ACHN (cell line): Measurements from ENCODE around the gene WDFY4.

Experiments
- DNase-seq: peaks from one replicate; pipeline ENCODE4 v3.0.0-alpha.2; 2015
- in situ Hi-C: cut with HindIII; loops from 2 replicates; pipeline ENCODE4 v1.10.0; 2017; ENCODE audit warnings: low sequenced_read_pairs, low pct_ligation_motif_present, low pct_unique_long_range_greater_than_20kb

The WDFY4 gene

DNA sequence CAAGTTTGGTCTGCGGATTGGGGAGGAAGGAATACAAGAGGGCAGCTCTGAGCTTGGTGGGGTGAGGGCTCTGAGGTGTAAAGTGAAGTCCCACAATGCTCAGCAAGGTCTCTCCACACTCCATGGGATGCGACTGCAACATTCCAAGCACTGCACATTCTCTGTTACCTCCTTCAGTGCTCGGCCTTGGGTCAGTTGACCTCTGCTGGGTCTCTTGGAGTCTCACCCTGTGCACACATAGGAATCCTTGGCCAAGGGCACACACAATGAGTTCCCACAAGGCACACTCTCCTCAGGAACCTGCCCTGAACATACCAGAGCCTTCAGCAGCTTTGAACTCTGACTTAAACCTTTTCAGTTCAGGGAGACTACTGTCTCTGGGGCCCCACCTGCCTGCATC, 2.4 kb upstream of the WDFY4 start:
- in situ Hi-C loops, result no loop called here

DNA sequence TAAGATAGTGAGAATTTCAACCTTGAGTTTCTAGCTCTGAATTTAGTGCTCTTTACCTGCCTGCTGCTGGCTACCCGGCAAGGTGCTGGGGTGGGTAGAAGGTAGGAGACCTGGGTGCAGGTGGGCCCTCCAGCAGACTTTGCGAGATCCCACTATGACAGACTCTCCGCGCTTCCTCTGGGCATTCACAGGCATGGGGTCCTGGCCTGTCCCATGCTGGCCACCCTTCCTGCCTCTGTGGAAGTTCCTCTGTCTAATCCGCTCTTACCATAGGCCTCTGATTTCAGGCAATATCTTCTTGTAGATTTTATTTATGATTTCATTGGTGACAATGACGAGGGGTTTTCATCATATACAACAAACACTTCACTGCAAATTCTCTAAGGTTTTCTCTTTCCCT, 1.2 kb upstream of the WDFY4 start:
- no peak for DNase-seq
- in situ Hi-C loops, result no loop called here

More for the DNA sequence above, 2.4 kb upstream of the WDFY4 start:
- no peak for DNase-seq

DNA sequence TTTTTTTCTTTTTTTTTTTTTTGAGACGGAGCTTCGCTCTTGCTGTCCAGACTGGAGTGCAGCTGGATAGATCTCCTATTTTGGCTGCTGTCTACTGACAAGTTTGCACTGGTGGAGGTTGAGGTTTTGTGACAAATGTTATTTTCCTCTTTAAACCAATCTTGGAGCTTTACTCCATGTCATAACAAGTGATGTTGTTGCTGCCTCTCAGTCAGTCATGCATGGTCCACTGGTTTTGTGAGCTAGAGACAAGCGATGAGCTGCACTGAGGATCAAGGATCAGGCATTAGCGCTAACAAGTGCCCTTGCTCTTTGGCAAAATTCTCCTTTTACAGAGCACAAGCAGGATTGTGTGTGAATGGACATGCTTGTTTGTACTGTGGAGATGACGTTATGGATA, 805 bp upstream of the WDFY4 start:
- DNase-seq, result no peak
- in situ Hi-C loops, result no loop called here

DNA sequence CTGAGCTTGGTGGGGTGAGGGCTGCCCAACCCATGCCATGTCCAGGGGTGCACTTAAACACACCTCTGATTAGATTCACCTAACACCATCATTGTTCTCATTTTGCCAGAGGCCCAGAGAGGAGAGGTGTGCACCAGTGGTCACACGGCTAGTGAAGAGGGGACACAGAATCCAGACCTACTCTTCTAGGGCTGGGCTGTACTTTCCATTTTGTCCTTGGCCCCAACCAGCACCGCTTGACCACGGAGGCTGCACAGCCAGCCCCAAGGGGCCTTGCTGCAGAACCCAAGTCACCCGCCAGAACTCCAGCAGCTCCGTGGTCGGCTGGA, 246 bp upstream of the WDFY4 start:
- in situ Hi-C loops, result no loop called here

DNA sequence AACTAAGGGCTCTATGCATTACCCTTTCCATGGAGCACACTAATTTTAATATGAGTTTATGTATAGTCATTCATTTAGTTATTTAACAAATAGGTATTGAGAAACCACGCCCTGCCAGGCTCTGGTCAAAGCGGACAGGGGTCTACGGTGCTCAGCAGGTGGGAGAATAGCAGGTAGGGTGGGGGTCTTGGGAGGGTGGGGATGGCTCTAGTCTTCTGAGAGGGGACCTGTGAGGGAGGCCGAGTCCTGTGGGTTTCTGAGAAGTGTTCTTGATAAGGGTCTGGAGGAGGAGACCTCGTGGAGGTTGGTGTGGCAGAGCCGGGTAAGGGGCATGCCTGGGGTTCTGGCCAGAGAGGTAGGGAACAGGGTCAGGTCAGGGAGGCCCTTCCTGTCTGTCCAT, 1.1 kb downstream of the WDFY4 start:
- in situ Hi-C loops, result no loop called here
- DNase-seq, result no peak

More for the DNA sequence above, 246 bp upstream of the WDFY4 start:
- no peak for DNase-seq

DNA sequence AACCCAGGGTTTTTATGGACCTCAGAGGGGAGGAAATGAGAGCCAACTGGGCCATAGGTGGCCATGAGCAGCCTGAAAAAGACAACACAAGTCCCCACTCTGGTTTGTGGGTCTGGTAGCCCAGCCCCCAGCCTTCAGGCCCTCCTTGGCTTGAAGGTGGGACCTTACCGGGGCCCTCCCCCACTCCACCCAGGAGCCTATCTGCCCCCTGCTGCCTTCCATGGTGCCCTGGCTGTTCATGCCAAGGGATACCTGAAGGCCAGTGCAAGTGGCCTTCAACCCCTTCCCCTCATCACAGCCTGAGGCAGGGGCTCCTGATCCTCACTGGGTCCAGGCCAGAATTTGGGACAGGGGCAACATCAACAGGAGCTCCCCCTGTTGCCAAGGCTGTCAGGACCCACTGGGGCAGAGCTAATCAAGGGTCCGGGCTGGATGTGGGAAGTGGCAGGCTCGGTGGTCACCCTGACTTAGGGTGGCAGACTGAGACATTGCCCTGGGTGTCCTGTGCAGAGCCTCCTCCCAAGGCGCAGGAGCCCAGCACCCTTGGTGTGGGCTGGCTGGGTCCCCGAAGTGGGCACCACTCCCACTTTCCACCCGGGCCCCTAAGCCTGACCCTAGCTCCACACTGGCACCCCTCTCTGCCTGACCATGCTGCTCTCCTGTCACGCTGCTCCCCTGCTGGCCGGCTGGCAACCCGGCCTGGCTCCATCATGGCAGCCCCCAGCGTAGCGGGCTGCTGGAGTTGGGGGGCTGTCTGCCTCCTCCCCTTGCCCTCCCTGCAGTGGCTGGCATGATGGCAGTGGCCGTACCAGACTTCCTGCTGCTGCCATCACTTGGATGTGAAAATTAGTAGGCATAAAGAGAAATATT, 6.4 kb downstream of the WDFY4 start:
- in situ Hi-C loops, result no loop called here
- no peak for DNase-seq

DNA sequence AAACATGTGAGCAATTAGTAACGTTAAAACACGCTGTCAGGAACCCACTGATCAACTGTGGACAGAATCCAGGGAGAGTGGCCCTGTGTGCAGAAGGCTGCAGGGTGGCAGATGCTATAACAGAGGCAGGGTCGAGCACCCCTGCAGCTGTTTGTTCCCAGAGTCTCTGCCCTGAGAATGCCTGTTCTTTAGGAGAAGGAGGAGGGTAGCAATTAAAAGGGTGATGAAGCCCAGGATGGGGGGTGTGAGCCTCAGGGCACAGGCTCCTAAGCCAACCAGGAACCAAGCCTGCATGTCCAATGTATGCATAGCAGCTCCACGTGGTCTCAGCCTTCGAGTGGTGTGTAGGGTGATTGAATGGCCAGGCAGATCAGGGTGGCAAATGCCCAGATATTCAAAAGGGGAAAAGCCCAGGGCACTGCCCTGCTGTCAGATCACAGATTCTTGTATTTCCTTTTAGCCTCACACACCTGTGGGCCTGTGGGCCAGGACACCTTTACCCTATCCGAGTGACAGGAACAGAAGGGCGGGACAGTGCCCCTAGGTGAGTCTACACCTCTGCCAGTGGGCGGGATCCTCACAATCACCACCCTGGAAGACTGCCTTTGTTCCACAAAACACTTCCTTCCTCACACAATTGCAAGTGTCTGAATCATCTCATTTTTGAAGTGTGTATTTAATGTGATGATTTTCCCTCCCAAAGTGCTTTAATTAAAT, 7.3 kb downstream of the WDFY4 start:
- in situ Hi-C loops, result no loop called here
- no peak for DNase-seq

DNA sequence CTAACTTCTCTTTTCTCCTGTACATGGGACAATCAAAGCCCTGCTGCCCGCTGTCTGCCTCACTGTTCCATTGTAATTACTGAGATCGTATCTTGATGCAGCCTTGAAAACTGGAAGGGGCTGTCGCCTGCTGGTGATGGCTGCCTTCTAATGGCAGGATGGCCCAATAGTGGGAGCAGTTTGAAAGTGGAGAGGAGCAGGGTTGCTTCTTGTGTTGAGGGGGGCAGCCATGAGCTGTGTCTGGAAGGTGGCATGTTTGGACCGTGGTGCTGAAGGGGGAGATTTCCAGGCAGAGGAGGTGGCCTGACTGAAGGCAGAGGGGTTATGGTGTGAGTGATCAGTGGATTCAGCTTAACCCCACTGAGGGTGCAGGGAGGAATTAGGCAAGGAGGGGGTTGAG, 8.1 kb downstream of the WDFY4 start:
- in situ Hi-C loops, result no loop called here
- DNase-seq, result no peak

DNA sequence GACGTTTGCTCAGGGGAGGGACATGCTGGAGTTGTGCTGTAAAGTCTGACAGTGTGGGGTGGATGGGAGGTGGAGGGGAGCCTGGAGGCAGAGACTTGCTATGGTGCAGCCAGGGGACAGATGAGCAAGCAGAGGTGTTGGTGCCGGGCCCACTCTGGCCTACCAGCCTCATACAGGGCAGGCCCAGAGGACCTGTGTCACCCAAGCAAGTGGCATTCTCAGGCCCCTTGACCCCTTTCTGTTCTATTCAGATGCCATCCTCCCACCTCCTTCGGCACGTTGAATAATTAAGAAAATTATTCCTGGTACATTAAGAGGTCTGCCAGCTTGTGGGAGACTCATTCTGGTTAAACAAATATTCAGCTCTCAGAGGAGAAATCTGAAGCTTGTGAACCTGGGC, 8.5 kb downstream of the WDFY4 start:
- in situ Hi-C loops, result no loop called here
- DNase-seq, result no peak

DNA sequence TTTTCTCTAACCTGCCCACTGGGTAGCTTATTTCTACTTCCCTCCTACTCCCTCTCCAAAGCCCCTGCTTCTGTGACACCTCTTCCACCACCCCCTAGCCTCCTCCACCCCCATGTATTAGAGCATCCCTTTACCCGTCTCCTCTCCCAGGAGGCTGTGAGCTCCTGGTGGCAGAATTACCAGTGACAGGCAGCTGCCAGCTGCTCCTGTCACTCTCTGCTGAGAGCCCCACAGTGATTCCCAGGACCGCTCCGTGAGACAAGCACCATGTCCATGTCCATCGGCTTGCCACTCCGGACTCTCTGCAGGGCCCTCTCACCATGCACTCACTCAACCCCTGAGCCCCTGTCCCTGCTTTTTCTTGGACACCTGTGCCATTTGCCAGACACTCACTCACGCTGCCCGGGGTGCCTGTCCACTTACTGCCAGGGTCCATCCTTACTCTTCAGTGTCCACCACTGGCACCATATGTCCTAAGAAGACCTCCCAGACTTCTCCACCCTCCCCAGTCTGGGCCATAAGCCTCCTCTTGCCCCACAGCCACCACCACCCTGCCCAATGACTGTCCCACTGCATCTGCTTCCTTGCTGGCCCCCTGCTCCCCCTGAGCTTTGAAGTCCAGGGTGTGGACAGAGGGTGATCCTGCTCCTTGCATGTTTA, 9.8 kb downstream of the WDFY4 start:
- no peak for DNase-seq
- in situ Hi-C loops, result no loop called here

DNA sequence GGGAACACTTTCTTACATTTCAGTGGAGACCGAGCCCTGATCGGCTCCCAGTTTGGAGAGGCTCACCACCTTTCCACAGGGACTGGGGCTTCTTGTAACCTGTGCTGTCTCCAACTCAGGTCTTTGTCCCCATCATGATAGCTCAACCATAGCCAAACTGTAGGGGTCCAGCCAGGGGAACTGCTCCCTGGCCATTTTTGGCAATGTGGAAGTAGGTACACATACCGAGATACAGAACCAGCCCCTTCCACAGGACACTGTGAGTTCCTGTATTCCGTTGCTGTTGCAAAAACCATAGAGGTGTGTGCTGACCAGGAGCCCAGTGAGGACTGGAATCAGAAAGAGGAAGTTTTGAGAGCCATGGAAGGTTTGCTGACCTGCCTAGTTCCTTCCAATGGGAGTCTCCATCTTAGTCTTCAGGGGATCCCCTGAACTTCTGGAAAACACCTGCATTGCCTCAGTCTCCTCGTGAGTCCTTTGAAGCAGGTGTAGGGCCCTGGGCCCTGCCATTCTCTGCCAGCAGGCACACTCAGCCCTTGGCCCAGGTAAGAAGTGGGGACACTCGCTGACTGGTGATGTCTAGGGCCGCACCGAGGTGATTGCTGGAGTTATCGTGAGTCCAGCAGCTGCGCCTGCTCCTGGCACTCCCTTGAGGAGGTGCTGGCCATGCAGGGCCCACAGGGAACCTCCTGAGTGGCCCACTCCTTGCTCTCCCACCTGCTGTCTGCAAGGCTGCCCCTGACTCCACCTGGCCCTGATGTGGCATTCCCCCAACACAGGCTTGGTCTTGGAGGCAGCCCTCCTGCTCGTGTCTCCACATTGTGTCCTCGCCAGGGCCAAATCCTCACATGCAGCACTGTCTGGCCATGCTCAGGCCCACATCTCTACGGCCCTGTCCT, 11.2 kb downstream of the WDFY4 start:
- in situ Hi-C loops, result no loop called here
- no peak for DNase-seq

DNA sequence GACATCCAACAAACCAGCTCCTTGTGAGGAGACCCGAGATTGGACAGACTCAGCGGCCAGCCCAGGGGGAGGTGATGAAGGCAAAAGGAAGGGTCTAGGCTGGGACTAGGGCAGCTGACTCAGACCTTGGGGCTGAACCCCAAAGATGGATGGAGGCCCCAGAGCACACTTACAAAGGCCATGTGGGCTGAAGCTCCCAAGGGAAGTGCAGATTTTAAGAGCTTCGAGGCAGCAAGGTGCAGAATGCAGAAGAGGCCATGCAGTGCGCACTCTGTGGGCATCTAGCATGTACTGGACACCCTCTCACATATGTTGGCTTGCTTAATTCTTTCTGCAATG, 11.8 kb downstream of the WDFY4 start:
- DNase-seq, result no peak
- in situ Hi-C loops, result no loop called here

DNA sequence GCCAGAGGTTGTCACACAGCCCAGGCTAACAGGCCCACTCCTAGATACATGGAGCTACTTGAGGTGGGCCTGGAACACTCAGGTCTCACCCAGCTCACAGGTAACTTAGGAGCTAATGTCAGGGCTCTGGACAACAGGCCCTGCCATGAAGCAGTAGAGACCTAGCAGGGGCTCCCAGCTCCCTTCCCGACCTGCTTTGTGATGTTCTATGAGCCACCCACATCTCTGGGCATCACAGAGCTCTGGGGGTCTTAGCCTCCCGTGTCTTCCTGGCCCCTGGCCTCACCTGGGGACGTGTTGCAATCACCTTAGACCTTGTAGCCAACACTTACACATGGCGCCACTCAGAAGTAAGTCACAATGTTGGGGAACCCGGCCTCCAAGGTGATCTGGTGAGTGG, 12.4 kb downstream of the WDFY4 start:
- DNase-seq, result no peak
- in situ Hi-C loops, result no loop called here

DNA sequence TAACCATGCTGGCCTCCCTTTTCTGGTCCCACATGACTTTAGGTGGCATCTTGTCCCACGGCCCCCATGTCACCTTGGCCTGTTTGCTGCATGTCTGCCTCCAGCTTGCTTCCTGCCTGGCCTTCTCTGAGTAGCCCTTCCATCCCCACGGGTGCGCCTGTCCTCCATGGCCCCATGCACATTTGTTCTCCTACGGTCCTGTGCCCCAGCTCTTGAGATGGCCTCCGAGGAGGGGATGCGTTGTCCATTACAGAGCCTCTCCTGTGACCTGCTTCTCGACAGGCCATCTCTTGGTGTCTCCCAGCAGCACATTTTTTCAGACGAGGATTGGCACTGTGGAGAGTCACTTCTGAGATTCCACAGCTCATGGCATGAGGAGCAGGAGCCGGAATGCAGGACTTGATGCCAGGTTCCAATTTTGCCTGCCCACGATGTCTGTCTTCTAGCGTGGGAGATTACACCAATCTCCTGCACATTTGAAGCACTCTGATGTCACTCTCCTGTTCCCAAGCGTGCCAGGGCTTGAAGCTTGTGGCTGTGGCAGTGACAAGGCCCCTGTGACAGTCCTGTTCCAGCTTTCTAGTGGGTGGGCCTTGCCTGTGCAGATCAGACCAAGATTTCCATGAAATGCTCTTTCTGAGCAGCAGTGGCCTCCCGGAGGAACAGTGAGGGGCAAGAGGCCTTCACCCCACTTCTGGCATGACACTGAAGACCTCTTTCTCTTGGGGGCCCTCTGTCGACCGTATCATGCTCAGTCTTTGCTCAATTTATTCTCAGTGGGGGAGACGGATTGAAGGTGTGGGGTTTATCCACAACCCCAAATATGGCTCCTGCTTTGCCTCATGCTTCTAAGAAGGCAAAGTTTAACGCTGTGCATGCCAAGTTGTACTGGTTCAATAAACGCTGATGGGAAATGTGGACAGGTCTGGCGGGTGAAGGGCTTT, 13.4 kb downstream of the WDFY4 start:
- in situ Hi-C loops, result no loop called here
- DNase-seq, result no peak

DNA sequence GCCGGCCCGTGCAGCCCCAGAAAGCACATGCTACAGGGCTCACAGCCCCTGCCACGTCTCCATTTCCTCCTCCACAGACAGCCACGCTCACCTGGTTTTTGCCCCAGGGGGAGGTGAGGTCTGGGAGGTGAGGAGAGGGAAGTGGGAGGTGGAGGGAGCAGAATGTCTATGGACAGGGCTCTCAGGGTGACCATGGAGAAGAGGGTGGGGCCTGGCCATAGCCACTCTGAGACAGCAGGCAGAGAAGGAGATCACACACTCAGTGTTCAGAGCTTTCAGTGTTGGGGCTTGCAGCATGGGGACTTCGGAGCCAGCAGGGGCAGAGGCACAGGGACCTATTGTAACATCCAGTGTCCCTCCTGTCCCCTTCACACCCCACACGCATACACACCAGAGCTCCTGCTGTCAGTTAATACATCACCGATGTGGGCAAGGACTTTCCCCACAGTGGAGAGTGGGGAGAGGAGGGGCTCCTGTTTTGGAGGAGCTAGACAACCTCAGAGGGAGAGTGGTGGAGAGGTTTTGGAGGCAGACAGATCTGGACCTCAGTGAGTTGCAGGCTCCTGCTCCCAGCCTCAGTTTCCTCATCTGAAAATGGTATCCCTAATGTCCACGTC, 14.4 kb downstream of the WDFY4 start:
- in situ Hi-C loops, result no loop called here
- no peak for DNase-seq

DNA sequence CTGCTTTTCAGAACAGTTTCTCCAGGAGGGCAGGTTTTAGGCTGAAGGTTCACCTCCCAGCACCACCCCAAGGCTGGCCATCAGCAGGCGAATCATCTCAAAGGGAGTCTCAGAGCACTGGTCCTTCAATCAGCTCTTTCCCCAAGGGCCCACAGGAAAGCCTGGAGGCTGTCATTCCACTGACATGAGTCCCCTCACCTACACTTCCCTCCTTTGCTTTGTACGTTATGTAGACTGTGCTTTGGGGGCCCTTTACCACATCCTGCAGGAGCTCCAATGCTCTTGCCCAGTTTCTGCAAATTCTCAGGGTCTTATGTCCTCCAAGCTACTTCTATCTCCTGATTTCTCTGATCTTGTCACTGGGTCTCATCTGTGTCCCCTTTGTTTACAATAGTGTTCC, 15.4 kb downstream of the WDFY4 start:
- in situ Hi-C loops, result no loop called here

DNA sequence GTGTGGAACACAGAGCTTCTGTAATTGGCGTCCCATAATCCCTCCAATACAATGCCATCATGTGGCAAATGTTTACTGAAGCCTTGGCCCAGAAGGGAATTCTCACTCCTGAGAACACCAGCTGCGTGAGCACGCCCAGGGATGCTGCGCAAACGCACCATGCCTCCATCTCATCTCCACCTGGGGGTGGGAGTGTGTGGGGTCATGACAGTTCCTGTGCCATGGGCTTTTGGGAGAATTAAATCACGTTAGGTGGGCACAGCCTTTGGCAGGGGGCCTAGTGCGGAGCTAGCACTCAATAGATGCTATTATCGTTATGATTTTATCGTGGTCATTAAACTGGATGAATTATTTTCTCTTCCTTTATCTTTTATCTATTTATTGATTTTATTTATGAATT, 15.8 kb downstream of the WDFY4 start:
- in situ Hi-C loops, result no loop called here
- no peak for DNase-seq

More for the DNA sequence above, 15.4 kb downstream of the WDFY4 start:
- no peak for DNase-seq
